Lower lobe of right lung (tissue), 2 donors: ENCODE data around the gene CEND1. TPM values are rescaled to one million over a fixed set of nuclear protein-coding genes. Genes with fewer than 3 reads are reported as not detected.

ENCODE experiments used
- ATAC-seq, 2 donors: fragments of 200-7000 bp; cut with Tn5 transposase; one replicate each; pipeline ENCODE4 v1.9.1; 2020 to 2022; ENCODE audit warnings: mild to moderate bottlenecking in 2 of 2, moderate library complexity in 2 of 2
- DNase-seq: peaks from one replicate; pipeline ENCODE4 v3.0.0-alpha.2; 2020
- H3K27ac ChIP-seq: fragments of 200-600 bp; one replicate; pipeline ENCODE4 v1.8.0; 2022
- H3K27me3 ChIP-seq: fragments of 200-600 bp; one replicate; pipeline ENCODE4 v1.8.0; 2022; ENCODE audit warnings: low read depth
- H3K36me3 ChIP-seq: fragments of 200-600 bp; one replicate; pipeline ENCODE4 v1.8.0; 2022; ENCODE audit warnings: mild to moderate bottlenecking
- H3K4me1 ChIP-seq: fragments of 200-600 bp; one replicate; pipeline ENCODE4 v1.8.0; 2022
- H3K4me3 ChIP-seq: fragments of 200-600 bp; one replicate; pipeline ENCODE4 v1.8.0; 2022; ENCODE audit warnings: mild to moderate bottlenecking
- H3K9me3 ChIP-seq: fragments of 200-600 bp; one replicate; pipeline ENCODE4 v1.8.0; 2022
- intact Hi-C: fragments of 100-400 bp; cut with DNase I; formaldehyde crosslinking; loops from one replicate; pipeline ENCODE4 v1.11.0; 2022
- total RNA-seq: library from RNA; stranded (reverse); fragmentation: NEBNext Ultra II Directional; extraction: Animal tissue kit (Norgen Biotek cat#: 25700); gene quantifications from one replicate; pipeline ENCODE4 v1.2.1, GENCODE V29; 2021
- TF ChIP-seq, protein P1 (sequence below): fragments of 200-600 bp; IDR thresholded peaks from one replicate; pipeline ENCODE4 v1.8.0; 2022; ENCODE audit warnings: antibody characterized with exemption, mild to moderate bottlenecking
- donor health status: DM: no; HTN: yes; CAD: no; lungs with severe emphysema.

CEND1 gene
- total RNA-seq, 1 donor from 2014 or later: not detected

DNA sequence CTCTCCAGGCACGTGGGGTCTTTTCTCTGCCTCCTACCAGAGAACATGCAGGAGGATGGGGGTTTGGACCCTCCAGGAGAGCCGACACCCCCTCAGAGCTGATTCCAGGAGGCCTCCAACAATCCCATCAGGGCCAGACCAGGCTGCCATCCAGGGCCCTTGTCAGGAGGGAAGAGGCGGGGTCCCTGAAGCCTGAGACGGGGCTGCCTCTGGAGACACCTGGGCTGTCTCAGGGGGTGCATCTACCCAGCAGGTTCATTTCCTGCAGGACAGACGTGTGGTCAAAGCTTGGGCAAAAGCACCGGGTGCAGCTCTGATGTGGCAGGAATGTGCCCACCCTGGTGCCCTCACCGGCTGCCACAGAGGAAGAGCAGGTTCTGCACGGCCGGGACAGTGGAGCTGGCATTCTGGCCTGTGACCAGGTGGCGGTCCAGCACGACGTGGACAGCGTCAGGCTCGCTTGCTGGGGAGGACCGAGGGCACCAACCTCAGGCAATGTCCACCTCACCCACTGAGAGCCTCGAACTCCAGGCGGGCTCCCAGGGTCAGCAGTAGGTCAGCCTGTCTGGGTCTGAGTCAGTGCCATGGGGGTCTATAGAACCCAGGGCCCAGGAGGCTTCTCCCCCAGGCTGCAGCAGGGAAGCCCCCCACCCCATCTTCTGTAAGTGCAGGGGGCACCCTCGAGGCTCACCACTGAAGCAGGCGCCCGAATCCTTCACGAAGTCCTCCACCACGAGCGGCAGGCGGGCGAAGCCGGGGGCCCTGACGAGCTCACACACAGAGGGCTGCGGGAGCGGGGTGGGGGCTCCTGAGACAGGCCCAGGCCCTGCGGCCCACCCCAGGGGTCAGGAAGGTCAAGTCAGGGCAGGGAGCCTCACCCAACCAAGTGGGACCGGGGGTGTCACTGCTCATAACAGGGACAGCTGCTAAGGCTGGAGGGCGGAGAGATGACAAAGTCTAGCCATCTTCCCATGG is 19.0 kb downstream of the CEND1 start:
- no peaks in the 10 kb centered on the region for H3K27me3 ChIP-seq
- intact Hi-C loops: no loop called here
- TF ChIP-seq, protein P1, sequence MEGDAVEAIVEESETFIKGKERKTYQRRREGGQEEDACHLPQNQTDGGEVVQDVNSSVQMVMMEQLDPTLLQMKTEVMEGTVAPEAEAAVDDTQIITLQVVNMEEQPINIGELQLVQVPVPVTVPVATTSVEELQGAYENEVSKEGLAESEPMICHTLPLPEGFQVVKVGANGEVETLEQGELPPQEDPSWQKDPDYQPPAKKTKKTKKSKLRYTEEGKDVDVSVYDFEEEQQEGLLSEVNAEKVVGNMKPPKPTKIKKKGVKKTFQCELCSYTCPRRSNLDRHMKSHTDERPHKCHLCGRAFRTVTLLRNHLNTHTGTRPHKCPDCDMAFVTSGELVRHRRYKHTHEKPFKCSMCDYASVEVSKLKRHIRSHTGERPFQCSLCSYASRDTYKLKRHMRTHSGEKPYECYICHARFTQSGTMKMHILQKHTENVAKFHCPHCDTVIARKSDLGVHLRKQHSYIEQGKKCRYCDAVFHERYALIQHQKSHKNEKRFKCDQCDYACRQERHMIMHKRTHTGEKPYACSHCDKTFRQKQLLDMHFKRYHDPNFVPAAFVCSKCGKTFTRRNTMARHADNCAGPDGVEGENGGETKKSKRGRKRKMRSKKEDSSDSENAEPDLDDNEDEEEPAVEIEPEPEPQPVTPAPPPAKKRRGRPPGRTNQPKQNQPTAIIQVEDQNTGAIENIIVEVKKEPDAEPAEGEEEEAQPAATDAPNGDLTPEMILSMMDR: no peak
- DNase-seq (peak; percentile 45), ATAC-seq (no peak)
- H3K9me3 ChIP-seq: no peaks in the 10 kb centered on the region
- no peak overlapping the region for H3K4me3 ChIP-seq
- peaks cover 60% of the 10 kb centered on the region for H3K36me3 ChIP-seq
- H3K4me1 ChIP-seq: peaks cover 12% of the 10 kb centered on the region
- H3K27ac ChIP-seq: no peak overlapping the region

DNA sequence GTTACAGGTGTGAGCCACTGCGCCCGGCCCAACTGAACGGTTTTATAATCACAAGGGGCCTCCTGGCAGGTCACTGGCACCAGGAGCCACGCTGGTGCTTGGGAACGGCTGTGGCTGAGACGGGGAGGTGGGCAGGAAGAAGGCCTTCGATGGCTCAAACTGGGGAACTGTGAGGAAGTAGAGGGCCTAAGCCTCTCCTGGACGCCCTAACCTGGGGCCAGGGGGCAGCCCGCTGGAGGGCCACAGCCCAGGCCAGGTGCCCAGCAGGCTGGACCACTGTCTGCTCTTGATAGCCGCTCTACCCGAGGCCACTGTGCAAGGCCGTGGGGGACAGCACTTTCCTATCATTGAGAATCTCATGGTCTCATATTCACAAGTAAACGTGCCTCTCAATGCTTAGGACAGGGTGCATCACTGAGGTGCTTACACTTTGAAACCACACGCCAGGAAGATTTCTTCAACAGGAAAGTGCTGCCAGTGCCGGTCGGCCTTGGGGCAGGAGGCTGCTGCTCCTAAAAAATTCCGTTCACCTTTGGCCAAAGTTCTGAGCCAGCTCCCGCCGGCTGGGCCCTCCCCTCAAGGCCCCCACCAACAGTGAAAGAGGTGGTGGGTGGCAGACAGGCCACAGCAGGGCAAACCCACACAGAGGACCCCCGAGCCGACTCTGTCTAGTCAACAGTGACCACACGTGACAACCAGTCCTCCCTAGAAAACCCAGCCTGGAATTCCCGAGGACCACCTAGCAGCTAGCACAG is 19.8 kb downstream of the CEND1 start:
- Histone ChIP-seq H3K27ac (no peak overlapping the region), H3K4me3 (no peak overlapping the region), H3K27me3 (no peaks in the 10 kb centered on the region), H3K9me3 (no peaks in the 10 kb centered on the region), H3K4me1 (peaks cover 4% of the 10 kb centered on the region), H3K36me3 (peaks cover 68% of the 10 kb centered on the region)
- DNase-seq (peak; percentile 44), ATAC-seq (no peak)
- intact Hi-C loops: no loop called here
- TF ChIP-seq, protein P1: no peak

DNA sequence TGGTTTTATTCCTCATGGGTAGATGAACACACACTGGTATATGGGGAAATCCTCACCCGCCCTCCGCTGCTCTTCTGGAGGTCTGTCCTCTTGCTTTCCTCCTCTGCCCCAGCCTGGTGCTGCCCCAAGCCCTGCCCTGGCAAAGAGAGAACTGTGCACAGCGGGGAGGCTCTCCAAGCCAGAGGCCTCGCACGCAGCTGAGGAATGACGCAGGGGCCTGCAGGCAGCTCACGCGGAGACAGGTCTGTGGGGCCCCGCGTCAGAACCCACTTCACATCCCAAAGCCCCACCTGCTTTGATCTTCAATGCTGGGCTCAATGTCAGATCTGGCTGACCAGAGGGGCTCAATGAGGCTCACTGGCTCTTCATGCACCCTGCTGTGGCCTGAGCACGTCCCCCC is 22.7 kb downstream of the CEND1 start:
- TF ChIP-seq, protein P1: no peak
- DNase-seq: no peak
- Histone ChIP-seq H3K36me3 (peaks cover 72% of the 10 kb centered on the region), H3K4me3 (no peak overlapping the region), H3K27me3 (no peaks in the 10 kb centered on the region), H3K9me3 (no peaks in the 10 kb centered on the region), H3K27ac (no peak overlapping the region), H3K4me1 (peaks cover 6% of the 10 kb centered on the region)
- ATAC-seq: no peak
- intact Hi-C loops: no loop called here

DNA sequence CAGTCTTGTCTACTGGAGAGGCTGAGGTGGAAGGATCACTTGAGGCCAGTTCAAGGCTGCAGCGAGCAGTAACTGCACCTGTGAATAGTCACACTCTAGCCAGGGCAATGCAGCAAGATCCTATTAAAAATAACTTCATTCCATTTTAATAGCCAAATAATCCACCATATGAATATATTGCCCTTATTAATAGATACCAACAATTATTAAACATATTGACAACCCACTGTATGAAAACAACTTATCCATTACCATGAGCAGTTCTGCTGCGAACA is 23.0 kb downstream of the CEND1 start:
- H3K4me1 ChIP-seq: peaks cover 6% of the 10 kb centered on the region
- no peaks in the 10 kb centered on the region for H3K9me3 ChIP-seq
- no peak overlapping the region for H3K4me3 ChIP-seq
- no peaks in the 10 kb centered on the region for H3K27me3 ChIP-seq
- TF ChIP-seq, protein P1: no peak
- DNase-seq (no peak), ATAC-seq (no peak)
- H3K27ac ChIP-seq: no peak overlapping the region
- intact Hi-C loops: no loop called here
- peaks cover 72% of the 10 kb centered on the region for H3K36me3 ChIP-seq

DNA sequence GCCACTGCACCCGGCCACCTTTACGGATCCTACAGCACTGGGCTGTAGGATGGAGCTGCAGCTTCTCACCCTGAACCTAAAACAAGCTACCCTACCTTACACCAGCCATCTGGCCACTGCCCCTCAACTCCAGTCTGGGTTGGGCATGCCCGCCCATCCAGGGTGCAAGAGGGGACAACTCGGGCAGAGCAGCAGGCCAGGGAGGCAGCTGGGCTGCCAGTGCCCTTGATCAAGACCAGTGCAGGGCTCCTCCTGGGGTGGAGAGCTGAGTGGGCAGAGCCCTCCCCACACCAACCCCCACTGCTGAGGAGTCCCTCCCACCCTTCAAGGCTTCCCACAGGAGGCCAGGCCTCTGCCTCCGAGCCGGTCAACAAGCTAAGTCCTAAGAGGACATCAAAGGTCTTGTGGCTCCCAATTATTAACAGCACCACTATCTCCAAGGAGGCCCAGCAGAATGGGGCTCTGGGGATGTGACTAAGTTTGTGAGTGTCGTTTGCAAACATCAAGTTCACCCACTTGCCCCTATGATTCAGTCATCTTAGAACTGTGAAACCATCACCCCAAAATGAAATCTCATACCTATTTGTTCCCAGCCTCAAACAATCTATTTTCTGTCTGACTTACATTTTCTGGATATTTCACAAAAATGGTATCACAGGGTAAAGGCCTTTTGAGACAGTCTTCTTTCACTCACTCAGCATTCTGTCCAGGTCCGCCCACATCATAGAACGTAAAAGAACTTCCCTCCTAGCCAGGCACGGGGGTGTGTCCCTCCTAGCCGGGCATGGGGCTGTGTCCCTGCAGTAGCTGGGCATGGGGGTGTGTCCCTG is 23.6 kb downstream of the CEND1 start:
- intact Hi-C loops: no loop called here
- ATAC-seq (no peak), DNase-seq (no peak)
- H3K27ac ChIP-seq: no peak overlapping the region
- H3K9me3 ChIP-seq: no peaks in the 10 kb centered on the region
- H3K36me3 ChIP-seq: peaks cover 72% of the 10 kb centered on the region
- H3K4me1 ChIP-seq: peaks cover 6% of the 10 kb centered on the region
- H3K4me3 ChIP-seq: no peak overlapping the region
- TF ChIP-seq, protein P1: no peak
- no peaks in the 10 kb centered on the region for H3K27me3 ChIP-seq
